Peyer's patch (tissue), 4 donors: Measurements from ENCODE around the gene WWC1.

Experiments used
- POLR2A ChIP-seq, 2 donors: fragments of 450-650 bp; IDR thresholded peaks; one replicate each; pipeline ENCODE4 v1.5.1; 2017; ENCODE audit warnings: antibody characterized with exemption in 2 of 2, mild to moderate bottlenecking in 2 of 2, moderate library complexity in 2 of 2
- TF ChIP-seq, protein P1 (sequence below), 6 experiments: fragments of 450-650 bp in 4 of 6; fragments of 200-600 bp in 2 of 6; sonication (generic) in 1 of 6; IDR thresholded peaks; one replicate each; pipeline ENCODE4 v1.5.1; 2017 to 2019; ENCODE audit warnings: antibody characterized with exemption in 6 of 6, mild to moderate bottlenecking in 3 of 6, moderate library complexity in 1 of 6

DNA sequence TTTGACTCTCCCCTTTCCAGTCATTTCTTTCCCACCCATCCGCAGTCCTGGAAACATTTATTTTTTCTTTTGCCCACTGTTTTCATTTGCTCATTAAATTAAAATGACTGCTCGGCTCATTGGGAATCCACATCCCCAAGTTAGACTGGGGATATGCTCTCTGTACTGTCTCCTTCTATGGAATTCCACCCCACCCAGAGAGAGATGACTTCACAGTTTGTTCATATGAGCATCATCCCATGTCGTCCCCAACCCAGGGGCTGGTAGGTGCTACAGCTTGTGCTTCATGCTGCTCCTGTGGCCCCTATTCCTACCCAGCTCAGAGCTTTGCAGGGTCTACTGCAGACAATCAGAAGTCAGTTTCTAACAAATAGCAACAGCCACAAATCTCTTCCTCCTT lies 178.4 kb downstream of the WWC1 start:
- TF ChIP-seq, protein P1, sequence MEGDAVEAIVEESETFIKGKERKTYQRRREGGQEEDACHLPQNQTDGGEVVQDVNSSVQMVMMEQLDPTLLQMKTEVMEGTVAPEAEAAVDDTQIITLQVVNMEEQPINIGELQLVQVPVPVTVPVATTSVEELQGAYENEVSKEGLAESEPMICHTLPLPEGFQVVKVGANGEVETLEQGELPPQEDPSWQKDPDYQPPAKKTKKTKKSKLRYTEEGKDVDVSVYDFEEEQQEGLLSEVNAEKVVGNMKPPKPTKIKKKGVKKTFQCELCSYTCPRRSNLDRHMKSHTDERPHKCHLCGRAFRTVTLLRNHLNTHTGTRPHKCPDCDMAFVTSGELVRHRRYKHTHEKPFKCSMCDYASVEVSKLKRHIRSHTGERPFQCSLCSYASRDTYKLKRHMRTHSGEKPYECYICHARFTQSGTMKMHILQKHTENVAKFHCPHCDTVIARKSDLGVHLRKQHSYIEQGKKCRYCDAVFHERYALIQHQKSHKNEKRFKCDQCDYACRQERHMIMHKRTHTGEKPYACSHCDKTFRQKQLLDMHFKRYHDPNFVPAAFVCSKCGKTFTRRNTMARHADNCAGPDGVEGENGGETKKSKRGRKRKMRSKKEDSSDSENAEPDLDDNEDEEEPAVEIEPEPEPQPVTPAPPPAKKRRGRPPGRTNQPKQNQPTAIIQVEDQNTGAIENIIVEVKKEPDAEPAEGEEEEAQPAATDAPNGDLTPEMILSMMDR (IDR thresholded peaks at IDR 0.05) = no peak
- no peak for TF ChIP-seq POLR2A (IDR thresholded peaks at IDR 0.05)
